ENCODE measurements around the gene HHAT.
A peak's percentile ranks its signal among the peaks of the same experiment; 100 is the strongest.

The HHAT gene

DNA sequence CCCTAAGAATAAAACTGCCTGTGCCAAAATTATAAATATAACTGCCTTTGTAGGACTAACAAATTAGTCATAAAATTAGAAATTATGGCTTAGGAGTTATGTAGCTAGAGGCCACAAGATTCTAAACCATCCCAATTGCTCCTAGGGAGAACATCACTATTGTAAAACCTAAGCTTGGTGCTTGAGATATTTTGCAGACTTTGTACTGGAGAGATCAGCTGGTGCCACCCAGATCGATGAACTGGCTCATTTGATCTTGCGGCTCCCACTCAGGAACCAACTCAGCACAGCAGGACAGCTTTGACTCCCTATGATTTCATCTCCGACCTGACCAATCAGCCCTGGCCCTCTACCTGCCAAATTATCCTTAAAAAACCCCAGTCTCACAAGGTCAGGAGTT lies 30.6 kb downstream of the HHAT start:
- Histone ChIP-seq H3K4me3 (ENCODE audit: low read depth, low read length) (no peak overlapping the region), H3K79me2 (no peaks in the 10 kb centered on the region), H3K9me3 (ENCODE audit: control insufficient read depth, low read length) (no peaks in the 10 kb centered on the region), H2AFZ (no peak overlapping the region), H3K36me3 (ENCODE audit: control insufficient read depth, insufficient read depth, low read length) (no peaks in the 10 kb centered on the region), H3K27me3 (ENCODE audit: control insufficient read depth, insufficient read depth, low read length) (no peaks in the 10 kb centered on the region), H3K9ac (no peak overlapping the region), H3K4me1 (no peaks in the 10 kb centered on the region), H3K27ac (no peak overlapping the region), H3K4me2 (ENCODE audit: low read length) (no peak overlapping the region)
- TF ChIP-seq, protein P1, sequence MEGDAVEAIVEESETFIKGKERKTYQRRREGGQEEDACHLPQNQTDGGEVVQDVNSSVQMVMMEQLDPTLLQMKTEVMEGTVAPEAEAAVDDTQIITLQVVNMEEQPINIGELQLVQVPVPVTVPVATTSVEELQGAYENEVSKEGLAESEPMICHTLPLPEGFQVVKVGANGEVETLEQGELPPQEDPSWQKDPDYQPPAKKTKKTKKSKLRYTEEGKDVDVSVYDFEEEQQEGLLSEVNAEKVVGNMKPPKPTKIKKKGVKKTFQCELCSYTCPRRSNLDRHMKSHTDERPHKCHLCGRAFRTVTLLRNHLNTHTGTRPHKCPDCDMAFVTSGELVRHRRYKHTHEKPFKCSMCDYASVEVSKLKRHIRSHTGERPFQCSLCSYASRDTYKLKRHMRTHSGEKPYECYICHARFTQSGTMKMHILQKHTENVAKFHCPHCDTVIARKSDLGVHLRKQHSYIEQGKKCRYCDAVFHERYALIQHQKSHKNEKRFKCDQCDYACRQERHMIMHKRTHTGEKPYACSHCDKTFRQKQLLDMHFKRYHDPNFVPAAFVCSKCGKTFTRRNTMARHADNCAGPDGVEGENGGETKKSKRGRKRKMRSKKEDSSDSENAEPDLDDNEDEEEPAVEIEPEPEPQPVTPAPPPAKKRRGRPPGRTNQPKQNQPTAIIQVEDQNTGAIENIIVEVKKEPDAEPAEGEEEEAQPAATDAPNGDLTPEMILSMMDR (IDR thresholded peaks at IDR 0.05) = no peak

DNA sequence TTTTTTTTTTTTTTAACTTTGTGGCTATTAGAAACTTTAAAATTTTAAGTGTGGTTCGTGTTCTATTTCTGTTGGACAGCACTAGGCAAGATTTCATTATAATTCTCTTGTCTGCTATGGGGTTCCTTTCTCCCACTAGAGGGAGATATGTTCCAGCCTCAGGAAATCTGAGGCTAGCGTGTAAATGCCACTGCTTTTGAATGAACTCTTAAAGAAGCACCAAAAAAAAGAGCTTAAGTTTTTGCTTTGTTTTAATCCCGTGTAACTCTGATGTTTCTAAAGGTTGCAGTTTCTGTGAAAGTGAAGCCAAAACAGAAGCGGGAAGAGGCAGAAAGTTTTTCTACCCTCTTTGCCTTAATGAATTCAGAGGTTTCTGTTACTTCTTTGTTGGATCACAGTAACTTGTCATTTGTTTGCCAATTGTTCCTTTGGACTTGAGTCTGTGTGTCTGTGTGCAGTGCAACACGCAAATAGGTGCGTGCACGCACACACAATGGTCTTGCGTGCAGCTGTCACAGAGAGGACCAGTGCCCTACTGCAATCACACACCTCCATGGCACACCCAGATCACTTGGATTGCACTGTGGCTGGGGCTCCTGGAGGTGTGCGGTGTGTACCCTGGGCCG lies 32.3 kb downstream of the HHAT start:
- Histone ChIP-seq H3K36me3 (ENCODE audit: control insufficient read depth, insufficient read depth, low read length) (no peaks in the 10 kb centered on the region), H3K9ac (no peak overlapping the region), H2AFZ (no peak overlapping the region), H3K4me1 (no peaks in the 10 kb centered on the region), H3K79me2 (no peaks in the 10 kb centered on the region), H3K4me2 (ENCODE audit: low read length) (no peak overlapping the region), H3K27me3 (ENCODE audit: control insufficient read depth, insufficient read depth, low read length) (no peaks in the 10 kb centered on the region), H3K9me3 (ENCODE audit: control insufficient read depth, low read length) (no peaks in the 10 kb centered on the region), H3K4me3 (ENCODE audit: low read depth, low read length) (no peak overlapping the region), H3K27ac (no peak overlapping the region)
- TF ChIP-seq, protein P1 (IDR thresholded peaks at IDR 0.05) = peak; percentile 40

DNA sequence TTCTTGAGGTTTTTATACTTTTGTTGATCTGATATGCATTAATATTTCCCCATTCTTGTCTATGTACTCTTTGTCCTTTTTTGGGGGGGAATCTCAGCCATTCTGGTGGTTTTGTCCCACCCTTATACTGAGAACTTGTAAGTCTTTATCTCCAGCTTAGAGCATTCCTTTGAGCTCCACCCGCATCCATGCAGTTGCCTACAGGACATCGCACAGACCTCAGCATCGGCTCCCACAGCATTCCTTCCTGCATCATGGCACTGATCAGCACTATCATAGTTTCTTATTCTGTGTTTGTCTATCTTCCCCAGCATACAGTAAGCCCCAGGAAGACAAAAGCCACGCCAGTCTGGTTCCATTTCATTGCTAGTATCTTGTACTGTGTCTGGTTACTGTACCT lies 33.0 kb downstream of the HHAT start:
- H3K36me3 ChIP-seq (ENCODE audit: control insufficient read depth, insufficient read depth, low read length) = no peaks in the 10 kb centered on the region
- H3K9ac ChIP-seq = no peak overlapping the region
- no peaks in the 10 kb centered on the region for H3K4me1 ChIP-seq
- H3K4me3 ChIP-seq (ENCODE audit: low read depth, low read length) = no peak overlapping the region
- TF ChIP-seq, protein P1 (IDR thresholded peaks at IDR 0.05) = no peak
- H3K27me3 ChIP-seq (ENCODE audit: control insufficient read depth, insufficient read depth, low read length) = no peaks in the 10 kb centered on the region
- H2AFZ ChIP-seq = no peak overlapping the region
- H3K9me3 ChIP-seq (ENCODE audit: control insufficient read depth, low read length) = no peaks in the 10 kb centered on the region
- no peak overlapping the region for H3K27ac ChIP-seq
- H3K4me2 ChIP-seq (ENCODE audit: low read length) = no peak overlapping the region
- H3K79me2 ChIP-seq = no peaks in the 10 kb centered on the region

DNA sequence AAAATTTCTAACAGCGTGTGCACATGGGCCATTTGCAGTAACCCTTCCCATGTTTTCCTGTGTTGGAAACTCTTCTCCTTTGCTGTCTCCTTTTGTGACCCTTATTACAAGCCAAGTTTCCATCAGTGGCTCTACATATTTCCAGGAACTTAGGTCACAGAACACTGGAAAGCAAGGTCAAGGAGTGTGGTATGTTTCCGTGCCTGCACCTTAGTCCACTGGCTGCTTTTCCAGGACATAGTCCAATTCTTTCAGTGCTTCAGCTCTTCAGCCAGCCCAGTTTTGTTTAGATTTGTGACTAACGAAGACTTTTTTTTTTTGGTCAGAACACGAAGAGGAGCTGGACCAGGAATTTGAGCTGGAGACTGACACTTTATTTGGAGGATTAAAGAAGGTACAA lies 33.8 kb downstream of the HHAT start:
- Histone ChIP-seq H3K27ac (no peak overlapping the region), H3K79me2 (no peaks in the 10 kb centered on the region), H3K36me3 (ENCODE audit: control insufficient read depth, insufficient read depth, low read length) (no peaks in the 10 kb centered on the region)

More for the DNA sequence above, 33.8 kb downstream of the HHAT start:
- Histone ChIP-seq H2AFZ (no peak overlapping the region), H3K9me3 (ENCODE audit: control insufficient read depth, low read length) (no peaks in the 10 kb centered on the region), H3K4me1 (no peaks in the 10 kb centered on the region), H3K4me2 (ENCODE audit: low read length) (no peak overlapping the region), H3K4me3 (ENCODE audit: low read depth, low read length) (no peak overlapping the region), H3K9ac (no peak overlapping the region), H3K27me3 (ENCODE audit: control insufficient read depth, insufficient read depth, low read length) (no peaks in the 10 kb centered on the region)
- TF ChIP-seq, protein P1 (IDR thresholded peaks at IDR 0.05) = no peak
